Right lobe of liver (tissue), 4 donors: ENCODE measurements around the gene ZSCAN29.

Experiments used
- POLR2A ChIP-seq: fragments of 450-650 bp; IDR thresholded peaks from one replicate; pipeline ENCODE4 v1.6.1; 2017; ENCODE audit warnings: antibody characterized with exemption, mild to moderate bottlenecking
- TF ChIP-seq, protein P1 (sequence below), 4 donors: fragments of 200-600 bp in 3 of 4; fragments of 450-650 bp in 1 of 4; IDR thresholded peaks; one replicate each; pipeline versions ENCODE4 v1.5.1 to v1.8.0; 2016 to 2022; ENCODE audit warnings: antibody characterized with exemption in 4 of 4, mild to moderate bottlenecking in 2 of 4
- donor health status: DM: no; HTN: no; CAD: no.
- donor health status: DM: no; HTN: no; CAD: no.
- donor health status: DM: no; HTN: yes; CAD: no.

DNA sequence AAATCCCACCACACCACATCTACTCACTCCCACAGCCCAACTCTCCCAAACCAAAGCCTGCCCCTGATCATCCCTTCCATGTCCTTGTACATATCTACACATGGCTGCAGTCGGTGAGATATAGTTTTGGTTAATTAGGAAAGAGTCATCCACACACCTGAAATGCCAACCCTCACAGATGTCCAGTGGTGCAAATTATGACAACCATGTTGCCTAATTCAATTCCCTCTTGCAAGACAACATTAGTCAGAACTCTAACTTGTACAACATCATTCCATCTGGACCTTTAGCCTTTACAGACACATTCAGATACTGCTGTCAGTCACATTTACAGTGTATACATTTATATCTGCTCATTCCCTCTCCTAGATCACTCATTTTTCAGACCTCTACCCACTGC lies 41.3 kb upstream of the ZSCAN29 start:
- no peak for TF ChIP-seq POLR2A
- TF ChIP-seq, protein P1, sequence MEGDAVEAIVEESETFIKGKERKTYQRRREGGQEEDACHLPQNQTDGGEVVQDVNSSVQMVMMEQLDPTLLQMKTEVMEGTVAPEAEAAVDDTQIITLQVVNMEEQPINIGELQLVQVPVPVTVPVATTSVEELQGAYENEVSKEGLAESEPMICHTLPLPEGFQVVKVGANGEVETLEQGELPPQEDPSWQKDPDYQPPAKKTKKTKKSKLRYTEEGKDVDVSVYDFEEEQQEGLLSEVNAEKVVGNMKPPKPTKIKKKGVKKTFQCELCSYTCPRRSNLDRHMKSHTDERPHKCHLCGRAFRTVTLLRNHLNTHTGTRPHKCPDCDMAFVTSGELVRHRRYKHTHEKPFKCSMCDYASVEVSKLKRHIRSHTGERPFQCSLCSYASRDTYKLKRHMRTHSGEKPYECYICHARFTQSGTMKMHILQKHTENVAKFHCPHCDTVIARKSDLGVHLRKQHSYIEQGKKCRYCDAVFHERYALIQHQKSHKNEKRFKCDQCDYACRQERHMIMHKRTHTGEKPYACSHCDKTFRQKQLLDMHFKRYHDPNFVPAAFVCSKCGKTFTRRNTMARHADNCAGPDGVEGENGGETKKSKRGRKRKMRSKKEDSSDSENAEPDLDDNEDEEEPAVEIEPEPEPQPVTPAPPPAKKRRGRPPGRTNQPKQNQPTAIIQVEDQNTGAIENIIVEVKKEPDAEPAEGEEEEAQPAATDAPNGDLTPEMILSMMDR (IDR thresholded peaks at IDR 0.05) = no peak
